H1 (cell line): ENCODE data around the gene EFEMP1. TPM values are rescaled to one million over a fixed set of nuclear protein-coding genes. Genes with fewer than 3 reads are reported as not detected.

Experiments
- CTCF ChIA-PET: fragments of 300-600 bp; sonication (Branson Sonifier 250); formaldehyde crosslinking; loops from one replicate; lab custom pipeline; 2021; ENCODE audit not compliant: partially characterized antibody; lab: Charles Lee
- POLR2A ChIA-PET: fragments of 300-600 bp; sonication (Branson Sonifier 250); formaldehyde crosslinking; loops from one replicate; lab custom pipeline; 2021; ENCODE audit warnings: inconsistent platforms; ENCODE audit not compliant: partially characterized antibody; lab: Charles Lee
- DNase-seq, 2 experiments: peaks; one replicate each; pipeline versions ENCODE4 v3.0.0 to v3.0.0-alpha.2; 2010 to 2022; ENCODE audit warnings: low spot score in 2 of 2, low read depth in 1 of 2, mixed read lengths in 1 of 2
- FAIRE-seq: peaks from 2 replicates; lab custom pipeline; 2011; peaks lifted over from hg19 to GRCh38; lab: Jason Lieb, UNC
- H2AFZ ChIP-seq: 2 replicates; pipeline ENCODE4 v1.8.1; 2012; ENCODE audit warnings: low read length, inconsistent platforms
- H2AK5ac ChIP-seq: 2 replicates; pipeline ENCODE4 v1.6.1; 2013; ENCODE audit warnings: low read depth, low read length
- H2BK120ac ChIP-seq: replicated peaks from 2 replicates; pipeline ENCODE3; 2013; ENCODE audit warnings: low read depth, low read length, inconsistent platforms
- H2BK12ac ChIP-seq: 2 replicates; pipeline ENCODE4 v1.6.1; 2013; ENCODE audit warnings: low read depth, low read length
- H2BK15ac ChIP-seq: 2 replicates; pipeline ENCODE4 v1.6.1; 2013; ENCODE audit warnings: low read length
- H2BK20ac ChIP-seq: 2 replicates; pipeline ENCODE4 v1.6.1; 2013; ENCODE audit warnings: low read length
- H2BK5ac ChIP-seq: 2 replicates; pipeline ENCODE4 v1.6.1; 2013; ENCODE audit warnings: low read depth, low read length
- H3K14ac ChIP-seq: 2 replicates; pipeline ENCODE4 v1.6.1; 2013; ENCODE audit warnings: inconsistent platforms; ENCODE audit not compliant: insufficient read length
- H3K18ac ChIP-seq: 2 replicates; pipeline ENCODE4 v1.6.1; 2013; ENCODE audit warnings: low read length; ENCODE audit errors: extremely low read depth
- H3K23ac ChIP-seq: 2 replicates; pipeline ENCODE4 v1.6.1; 2013; ENCODE audit warnings: inconsistent platforms; ENCODE audit not compliant: insufficient read length
- H3K23me2 ChIP-seq: 2 replicates; pipeline ENCODE4 v1.6.1; 2013; ENCODE audit warnings: low read depth, low read length
- H3K27ac ChIP-seq: 2 replicates; pipeline ENCODE4 v1.6.1; 2011; ENCODE audit warnings: low read depth, low read length, inconsistent platforms
- H3K27me3 ChIP-seq, 4 experiments: replicated peaks in 1 of 4; 1 replicate in 1 of 4; 2 replicates in 3 of 4; pipeline versions ENCODE4 v1.6.1 to v1.8.1; 2011 to 2013; ENCODE audit warnings: low read length in 3 of 4, mild to moderate bottlenecking in 3 of 4, inconsistent platforms in 2 of 4, mixed read lengths in 2 of 4, moderate library complexity in 1 of 4; ENCODE audit not compliant: control insufficient read depth in 3 of 4, insufficient read depth in 3 of 4; ENCODE audit errors: extremely low read depth in 1 of 4
- H3K36me3 ChIP-seq, 4 experiments: 2 replicates each; pipeline versions ENCODE4 v1.6.1 to v1.8.1; 2011 to 2013; ENCODE audit warnings: mild to moderate bottlenecking in 4 of 4, low read length in 3 of 4, moderate library complexity in 2 of 4, control low read depth in 1 of 4, inconsistent platforms in 1 of 4; ENCODE audit not compliant: insufficient read depth in 4 of 4, control insufficient read depth in 2 of 4
- H3K4ac ChIP-seq: replicated peaks from 2 replicates; pipeline ENCODE3; 2013; ENCODE audit warnings: low read length, low read depth, mixed read lengths, inconsistent platforms; ENCODE audit not compliant: insufficient read length
- H3K4me1 ChIP-seq, 4 experiments: replicated peaks in 1 of 4; 1 replicate in 1 of 4; 2 replicates in 3 of 4; pipeline versions ENCODE4 v1.6.1 to v1.8.1; 2011 to 2013; ENCODE audit warnings: low read length in 3 of 4, inconsistent platforms in 2 of 4, mixed read lengths in 1 of 4; ENCODE audit not compliant: insufficient read depth in 4 of 4, control insufficient read depth in 3 of 4
- H3K4me2 ChIP-seq, 2 experiments: 2 replicates each; pipeline versions ENCODE4 v1.6.1 to v1.8.1; 2011 to 2013; ENCODE audit warnings: low read depth in 2 of 2, low read length in 2 of 2, control low read depth in 1 of 2, inconsistent platforms in 1 of 2, mild to moderate bottlenecking in 1 of 2; ENCODE audit not compliant: insufficient read depth in 1 of 2
- H3K4me3 ChIP-seq, 4 experiments: fragments of 200-600, 300-600 bp in 1 of 4; sonication (generic), shearing (Covaris generic), sonication (Bioruptor Twin) in 1 of 4; 2 replicates each; pipeline versions ENCODE4 v1.5.1 to v1.8.1; 2011 to 2016; ENCODE audit warnings: low read length in 4 of 4, low read depth in 3 of 4, control low read depth in 2 of 4, inconsistent platforms in 2 of 4, mild to moderate bottlenecking in 2 of 4, mixed read lengths in 1 of 4, moderate library complexity in 1 of 4; ENCODE audit not compliant: insufficient read depth in 2 of 4; ENCODE audit errors: extremely low read depth in 1 of 4
- H3K56ac ChIP-seq: replicated peaks from 2 replicates; pipeline ENCODE3; 2013; ENCODE audit warnings: low read depth, mild to moderate bottlenecking, mixed read lengths, low read length, inconsistent platforms; ENCODE audit not compliant: insufficient read length
- H3K79me1 ChIP-seq: 2 replicates; pipeline ENCODE4 v1.6.1; 2013; ENCODE audit warnings: low read depth, low read length, control low read depth
- H3K79me2 ChIP-seq, 2 experiments: 2 replicates each; pipeline versions ENCODE4 v1.6.1 to v1.8.1; 2012 to 2013; ENCODE audit warnings: low read length in 2 of 2, mild to moderate bottlenecking in 2 of 2, inconsistent platforms in 1 of 2; ENCODE audit not compliant: insufficient read depth in 2 of 2, control insufficient read depth in 1 of 2
- H3K9ac ChIP-seq, 4 experiments: replicated peaks in 1 of 4; 1 replicate in 1 of 4; 2 replicates in 3 of 4; pipeline versions ENCODE4 v1.6.1 to v1.8.1; 2011 to 2013; ENCODE audit warnings: low read depth in 3 of 4, low read length in 3 of 4, control low read depth in 2 of 4, mild to moderate bottlenecking in 2 of 4, moderate library complexity in 2 of 4, inconsistent platforms in 1 of 4; ENCODE audit errors: extremely low read depth in 1 of 4
- H3K9me3 ChIP-seq, 2 experiments: 2 replicates each; pipeline versions ENCODE4 v1.6.1 to v1.8.1; 2012 to 2013; ENCODE audit warnings: mild to moderate bottlenecking in 2 of 2, moderate library complexity in 2 of 2, control low read depth in 1 of 2, inconsistent platforms in 1 of 2, low read depth in 1 of 2, low read length in 1 of 2, mixed read lengths in 1 of 2; ENCODE audit not compliant: insufficient read depth in 2 of 2
- H4K20me1 ChIP-seq, 2 experiments: replicated peaks in 1 of 2; 2 replicates each; pipeline versions ENCODE3 to v1.8.1; 2011 to 2013; ENCODE audit warnings: inconsistent platforms in 2 of 2, low read length in 2 of 2, mild to moderate bottlenecking in 1 of 2; ENCODE audit not compliant: insufficient read depth in 2 of 2, control insufficient read depth in 1 of 2
- H4K5ac ChIP-seq: 2 replicates; pipeline ENCODE4 v1.6.1; 2013; ENCODE audit warnings: low read length, low read depth, mixed read lengths, inconsistent platforms; ENCODE audit not compliant: insufficient read length
- H4K8ac ChIP-seq: 2 replicates; pipeline ENCODE4 v1.8.0; 2013; ENCODE audit warnings: mild to moderate bottlenecking, moderate library complexity, low read length, inconsistent platforms; ENCODE audit not compliant: insufficient read depth; ENCODE audit errors: extremely low read depth
- H4K91ac ChIP-seq: replicated peaks from 2 replicates; pipeline ENCODE3; 2013; ENCODE audit warnings: low read length, mixed read lengths, inconsistent platforms; ENCODE audit not compliant: insufficient read length
- CBX5 ChIP-seq: fragments of 300-800, 300-1000 bp; sonication (generic); IDR thresholded peaks from 2 replicates; pipeline ENCODE4 v1.7.1; 2016; ENCODE audit warnings: antibody characterized with exemption, low read length, low read depth
- GABPA ChIP-seq: IDR thresholded peaks from 2 replicates; pipeline ENCODE4 v1.6.1; 2011; ENCODE audit warnings: mild to moderate bottlenecking, low read length, moderate library complexity, borderline replicate concordance; ENCODE audit not compliant: insufficient read depth
- JUN ChIP-seq: IDR thresholded peaks from 2 replicates; pipeline ENCODE4 v1.6.1; 2011; ENCODE audit warnings: low read depth, mild to moderate bottlenecking, improper control_type of control experiment, low read length
- POU5F1 ChIP-seq: IDR thresholded peaks from 2 replicates; pipeline ENCODE4 v1.6.1; 2011; ENCODE audit warnings: low read depth, mild to moderate bottlenecking, low read length, moderate library complexity
- RNF2 ChIP-seq: fragments of 200-900, 300-1000 bp; sonication (generic); IDR thresholded peaks from 2 replicates; pipeline ENCODE4 v1.7.1; 2016; ENCODE audit warnings: borderline replicate concordance, low read depth, mild to moderate bottlenecking, antibody characterized with exemption, low read length; ENCODE audit not compliant: poor library complexity, severe bottlenecking; ENCODE audit errors: missing control alignments
- WGBS, 2 experiments: shearing (Covaris generic) in 1 of 2; methylation state at CpG; one replicate each; pipeline versions ENCODE4 v1.1.6 to v1.1.7; 2013 to 2015; ENCODE audit warnings: low lambda C conversion rate in 2 of 2, mixed read lengths in 2 of 2, inconsistent platforms in 1 of 2, low coverage in 1 of 2, missing lambda C conversion rate in 1 of 2; ENCODE audit not compliant: insufficient replicate concordance in 2 of 2, insufficient coverage in 1 of 2, insufficient read length in 1 of 2; ENCODE audit errors: extremely low coverage in 1 of 2, missing lambda C conversion rate in 1 of 2; 5-methylcytosine and 5-hydroxymethylcytosine counted together
- polyA plus RNA-seq, 7 experiments: library from polyadenylated mRNA; depleted of rRNA in 3 of 7; stranded (reverse) in 5 of 7; unstranded in 2 of 7; fragments of >200 nt in 5 of 7; fragments of 200-250 nt in 2 of 7; gene quantifications; 1 replicate in 5 of 7; 2 replicates in 1 of 7; 4 replicates in 1 of 7; pipeline versions ENCODE4 v1.2.1 to v1.2.3, GENCODE V29; 2011 to 2013; ENCODE audit warnings: missing spikeins in 2 of 7, mixed read lengths in 2 of 7
- total RNA-seq: library from RNA; stranded (reverse); fragmentation: NEBNext Ultra II Directional; extraction: Animal tissue kit (Norgen Biotek cat#: 25700); gene quantifications from 2 replicates; pipeline ENCODE4 v1.2.1, GENCODE V29; 2021

Gene EFEMP1
- total and polyA plus RNA-seq, 2 of the 8 experiments (the other 6 are each of a cell fraction or from before 2014, with no cell fraction given) = 15.5 to 19.7 TPM

GRCh38 chr2:55899881-55900280, 23.7 kb downstream of the EFEMP1 start:
- H3K79me2 ChIP-seq = no peaks in the 10 kb centered on the region
- FAIRE-seq = no peak
- H3K79me1 ChIP-seq = no peaks in the 10 kb centered on the region
- H3K23me2 ChIP-seq = no peaks in the 10 kb centered on the region
- no peak overlapping the region for H3K4ac ChIP-seq
- no peak overlapping the region for H2BK12ac ChIP-seq
- H4K5ac ChIP-seq = no peak overlapping the region
- no peaks in the 10 kb centered on the region for H3K4me1 ChIP-seq
- H2BK15ac ChIP-seq = no peak overlapping the region
- H2BK120ac ChIP-seq = no peak overlapping the region
- H4K91ac ChIP-seq = no peak overlapping the region
- H3K4me3 ChIP-seq = no peak overlapping the region
- H2BK20ac ChIP-seq = no peak overlapping the region
- no peak overlapping the region for H3K4me2 ChIP-seq
- H4K8ac ChIP-seq = no peak overlapping the region
- no peaks in the 10 kb centered on the region for H3K27me3 ChIP-seq
- no peak overlapping the region for H2BK5ac ChIP-seq
- WGBS, 2 experiments = 86% methylated on average over 2 of the region's 2 CpGs; no CpG with 5 or more reads in 1 of the 2 experiments
- H4K20me1 ChIP-seq = no peaks in the 10 kb centered on the region
- no peaks in the 10 kb centered on the region for H3K36me3 ChIP-seq
- H2AK5ac ChIP-seq = no peak overlapping the region
- H2AFZ ChIP-seq = no peak overlapping the region
- no peak for TF ChIP-seq GABPA
- TF ChIP-seq POU5F1 = no peak
- TF ChIP-seq JUN = no peak
- no peak for TF ChIP-seq RNF2
- TF ChIP-seq CBX5 = no peak
- H3K56ac ChIP-seq = no peak overlapping the region
- no peak overlapping the region for H3K27ac ChIP-seq
- no peak overlapping the region for H3K9ac ChIP-seq
- ChIA-PET POLR2A (no interaction called here), CTCF (interaction anchor here (1.1 kb wide), 1 partner anchor 182 kb away, joined by 3 read pairs; no protein-coding TSS in a partner anchor)
- no peak overlapping the region for H3K23ac ChIP-seq
- no peak for DNase-seq
- no peaks in the 10 kb centered on the region; a peak in 1 of 4 replicates for H3K9me3 ChIP-seq
- H3K14ac ChIP-seq = no peak overlapping the region
- H3K18ac ChIP-seq = no peak overlapping the region
